ENCODE data around the gene PSMD8. TPM values are rescaled to one million over a fixed set of nuclear protein-coding genes. Genes with fewer than 3 reads are reported as not detected.
"Not testable (repeated sequence)": the region's sequence is repeated elsewhere in the genome, so short reads cannot be mapped to it uniquely, and the experiment has no call there.

The PSMD8 gene
- total RNA-seq, 1 donor from 2014 or later: 162 TPM

DNA sequence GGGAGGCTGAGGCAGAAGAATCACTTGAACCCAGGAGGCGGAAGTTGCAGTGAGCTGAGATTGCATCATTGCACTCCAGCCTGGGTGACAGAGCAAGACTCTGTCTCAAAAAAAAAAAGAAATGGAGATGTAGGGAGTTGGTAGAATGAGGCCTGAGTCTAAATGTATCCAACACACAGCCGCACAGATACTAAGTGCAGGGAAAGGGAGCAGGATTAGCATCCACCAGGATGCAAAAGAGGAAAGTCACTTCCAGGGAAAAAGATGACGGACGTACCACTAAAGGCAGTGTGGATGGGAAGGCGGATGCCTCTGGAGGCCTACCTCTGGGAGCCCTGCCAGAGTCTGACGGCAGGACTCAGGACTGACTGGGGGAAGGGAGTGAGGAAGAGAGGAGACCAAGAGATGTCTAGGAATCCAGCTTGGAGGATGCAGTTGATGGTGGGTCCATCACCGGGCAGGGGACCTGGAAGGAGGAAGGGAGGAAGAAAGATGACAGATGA lies 35.3 kb downstream of the PSMD8 start:
- Mint-ChIP-seq H3K27me3 (ENCODE audit: unreplicated experiment) (no peaks in the 10 kb centered on the region), H3K4me1 (ENCODE audit: unreplicated experiment) (no peaks in the 10 kb centered on the region), H3K36me3 (ENCODE audit: unreplicated experiment) (peaks cover 10% of the 10 kb centered on the region), H3K4me3 (ENCODE audit: unreplicated experiment) (no peak overlapping the region), H3K9me3 (ENCODE audit: unreplicated experiment) (no peaks in the 10 kb centered on the region), H3K27ac (ENCODE audit: unreplicated experiment) (no peak overlapping the region)
- TF ChIP-seq, protein P1, sequence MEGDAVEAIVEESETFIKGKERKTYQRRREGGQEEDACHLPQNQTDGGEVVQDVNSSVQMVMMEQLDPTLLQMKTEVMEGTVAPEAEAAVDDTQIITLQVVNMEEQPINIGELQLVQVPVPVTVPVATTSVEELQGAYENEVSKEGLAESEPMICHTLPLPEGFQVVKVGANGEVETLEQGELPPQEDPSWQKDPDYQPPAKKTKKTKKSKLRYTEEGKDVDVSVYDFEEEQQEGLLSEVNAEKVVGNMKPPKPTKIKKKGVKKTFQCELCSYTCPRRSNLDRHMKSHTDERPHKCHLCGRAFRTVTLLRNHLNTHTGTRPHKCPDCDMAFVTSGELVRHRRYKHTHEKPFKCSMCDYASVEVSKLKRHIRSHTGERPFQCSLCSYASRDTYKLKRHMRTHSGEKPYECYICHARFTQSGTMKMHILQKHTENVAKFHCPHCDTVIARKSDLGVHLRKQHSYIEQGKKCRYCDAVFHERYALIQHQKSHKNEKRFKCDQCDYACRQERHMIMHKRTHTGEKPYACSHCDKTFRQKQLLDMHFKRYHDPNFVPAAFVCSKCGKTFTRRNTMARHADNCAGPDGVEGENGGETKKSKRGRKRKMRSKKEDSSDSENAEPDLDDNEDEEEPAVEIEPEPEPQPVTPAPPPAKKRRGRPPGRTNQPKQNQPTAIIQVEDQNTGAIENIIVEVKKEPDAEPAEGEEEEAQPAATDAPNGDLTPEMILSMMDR (IDR thresholded peaks at IDR 0.05): no peak
- no peak for DNase-seq (ENCODE audit: extremely low spot score, unreplicated experiment)

DNA sequence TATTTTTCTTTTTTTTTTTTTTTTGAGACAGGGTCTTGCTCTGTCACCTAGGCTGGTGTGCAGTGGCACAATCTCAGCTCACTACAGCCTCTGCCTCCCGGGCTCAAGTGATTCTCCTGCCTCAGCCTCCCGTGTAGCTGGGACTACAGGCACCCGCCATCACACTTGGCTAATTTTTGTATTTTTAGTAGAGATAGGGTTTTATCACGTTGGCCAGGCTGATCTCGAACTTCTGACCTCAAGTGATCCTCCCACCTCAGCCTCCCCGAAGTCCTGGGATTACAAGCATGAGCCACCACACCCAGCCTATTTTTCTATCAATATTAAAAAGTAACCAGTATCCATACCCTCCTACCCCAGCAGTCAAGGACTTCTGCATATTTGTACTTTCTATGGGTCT lies 36.0 kb downstream of the PSMD8 start:
- not testable (repeated sequence) for H3K9me3 Mint-ChIP-seq (ENCODE audit: unreplicated experiment); DNase-seq (ENCODE audit: extremely low spot score, unreplicated experiment); H3K4me3 Mint-ChIP-seq (ENCODE audit: unreplicated experiment); H3K27me3 Mint-ChIP-seq (ENCODE audit: unreplicated experiment); H3K4me1 Mint-ChIP-seq (ENCODE audit: unreplicated experiment); H3K27ac Mint-ChIP-seq (ENCODE audit: unreplicated experiment); H3K36me3 Mint-ChIP-seq (ENCODE audit: unreplicated experiment)

DNA sequence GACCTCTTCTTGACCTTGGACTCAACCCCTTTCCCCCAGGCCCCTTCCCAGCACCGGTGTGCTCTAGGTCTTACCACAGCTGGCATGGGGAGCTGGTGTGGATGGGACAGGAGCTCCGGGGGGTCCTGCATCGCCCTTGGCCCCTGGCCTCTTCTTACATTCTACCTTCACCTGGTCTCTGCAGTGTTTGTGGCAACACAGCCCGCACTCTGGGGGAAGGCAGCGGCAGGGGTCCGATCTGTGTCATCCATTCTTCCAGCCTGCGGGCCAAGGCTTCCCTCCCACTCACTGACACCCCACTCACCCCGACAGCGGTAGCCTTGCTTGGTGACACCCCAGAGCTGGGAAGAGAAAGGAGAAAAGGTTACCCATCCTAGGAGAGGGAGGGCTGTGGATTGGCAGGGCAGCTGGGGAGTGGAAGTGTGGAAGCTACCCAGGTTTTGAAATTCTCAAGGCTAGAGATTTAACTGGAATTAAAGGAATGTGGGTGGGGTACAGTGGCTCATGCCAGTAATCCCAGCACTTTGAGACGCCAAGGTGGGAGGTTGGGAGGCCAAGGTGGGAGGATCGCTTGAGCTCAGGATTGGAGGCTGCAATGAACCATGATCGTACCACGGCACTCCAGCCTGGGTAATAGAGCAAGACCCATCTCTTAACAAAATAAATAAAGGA lies 36.8 kb downstream of the PSMD8 start:
- no peaks in the 10 kb centered on the region for H3K4me1 Mint-ChIP-seq (ENCODE audit: unreplicated experiment)
- H3K27ac Mint-ChIP-seq (ENCODE audit: unreplicated experiment): no peak overlapping the region
- H3K36me3 Mint-ChIP-seq (ENCODE audit: unreplicated experiment): peaks cover 6% of the 10 kb centered on the region
- no peak overlapping the region for H3K4me3 Mint-ChIP-seq (ENCODE audit: unreplicated experiment)
- no peaks in the 10 kb centered on the region for H3K27me3 Mint-ChIP-seq (ENCODE audit: unreplicated experiment)
- no peaks in the 10 kb centered on the region for H3K9me3 Mint-ChIP-seq (ENCODE audit: unreplicated experiment)
- TF ChIP-seq, protein P1 (IDR thresholded peaks at IDR 0.05): no peak
- no peak for DNase-seq (ENCODE audit: extremely low spot score, unreplicated experiment)

DNA sequence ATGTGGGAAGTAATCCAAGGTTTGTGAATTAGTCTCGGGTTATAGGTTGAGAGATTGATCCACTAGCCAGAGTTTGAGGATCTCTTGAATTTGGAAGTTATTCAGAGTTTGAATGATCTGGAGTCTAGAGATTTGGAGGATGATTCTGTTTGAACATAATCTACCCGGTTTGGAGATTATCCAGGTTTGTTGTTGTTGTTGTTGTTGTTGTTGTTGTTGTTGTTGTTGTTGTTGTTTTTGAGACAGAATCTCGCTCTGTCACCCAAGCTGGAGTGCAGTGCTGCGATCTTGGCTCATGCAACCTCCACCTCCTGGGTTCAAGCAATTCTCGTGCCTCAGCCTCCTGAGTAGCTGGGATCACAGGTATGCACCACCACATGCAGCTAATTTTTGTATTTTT lies 37.5 kb downstream of the PSMD8 start:
- not testable (repeated sequence) for DNase-seq (ENCODE audit: extremely low spot score, unreplicated experiment); H3K36me3 Mint-ChIP-seq (ENCODE audit: unreplicated experiment); H3K27ac Mint-ChIP-seq (ENCODE audit: unreplicated experiment); H3K4me1 Mint-ChIP-seq (ENCODE audit: unreplicated experiment); H3K27me3 Mint-ChIP-seq (ENCODE audit: unreplicated experiment); H3K9me3 Mint-ChIP-seq (ENCODE audit: unreplicated experiment); H3K4me3 Mint-ChIP-seq (ENCODE audit: unreplicated experiment)

GRCh38 chr19:38412491-38412890 lies 38.1 kb downstream of the PSMD8 start:
- Mint-ChIP-seq H3K9me3 (ENCODE audit: unreplicated experiment) (no peaks in the 10 kb centered on the region), H3K36me3 (ENCODE audit: unreplicated experiment) (peaks cover 4% of the 10 kb centered on the region), H3K4me1 (ENCODE audit: unreplicated experiment) (peaks cover 3% of the 10 kb centered on the region), H3K4me3 (ENCODE audit: unreplicated experiment) (no peak overlapping the region), H3K27me3 (ENCODE audit: unreplicated experiment) (peaks cover 11% of the 10 kb centered on the region), H3K27ac (ENCODE audit: unreplicated experiment) (no peak overlapping the region)
- TF ChIP-seq, protein P1 (IDR thresholded peaks at IDR 0.05): no peak
- no peak for DNase-seq (ENCODE audit: extremely low spot score, unreplicated experiment)

DNA sequence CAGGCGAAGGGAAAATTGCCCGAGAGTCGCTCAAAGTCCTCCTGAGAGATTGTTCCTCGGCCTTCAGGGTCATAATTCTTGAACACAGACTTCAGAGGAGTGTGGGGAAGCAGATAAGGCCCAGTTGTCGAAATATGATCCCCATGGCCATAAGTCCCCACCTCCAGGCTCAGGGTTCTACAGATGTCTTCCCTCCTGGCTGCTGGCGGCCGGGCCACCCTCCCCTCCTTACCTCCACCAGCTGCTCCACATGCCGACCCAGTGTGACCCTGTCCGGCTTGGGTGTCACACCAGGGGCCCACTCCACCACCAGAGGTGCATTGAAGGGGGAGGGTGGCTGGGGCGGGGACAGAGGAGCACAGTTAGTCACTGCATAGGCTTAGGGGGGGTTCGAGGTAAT lies 38.6 kb downstream of the PSMD8 start:
- TF ChIP-seq, protein P1 (IDR thresholded peaks at IDR 0.05): no peak
- DNase-seq (ENCODE audit: extremely low spot score, unreplicated experiment): no peak
- Mint-ChIP-seq H3K27ac (ENCODE audit: unreplicated experiment) (no peak overlapping the region), H3K36me3 (ENCODE audit: unreplicated experiment) (peaks cover 2% of the 10 kb centered on the region), H3K4me1 (ENCODE audit: unreplicated experiment) (peaks cover 8% of the 10 kb centered on the region), H3K4me3 (ENCODE audit: unreplicated experiment) (no peak overlapping the region), H3K9me3 (ENCODE audit: unreplicated experiment) (no peaks in the 10 kb centered on the region), H3K27me3 (ENCODE audit: unreplicated experiment) (peaks cover 16% of the 10 kb centered on the region)

Data from osteocyte (in vitro differentiated cells).